Bronchial epithelial cell (primary cell): ENCODE measurements around the gene AGBL4. TPM values are rescaled to one million over a fixed set of nuclear protein-coding genes. Genes with fewer than 3 reads are reported as not detected.

Source experiments
- DNase-seq: peaks from one replicate; pipeline ENCODE4 v3.0.0-alpha.2; 2010; ENCODE audit warnings: low read depth
- FAIRE-seq: peaks from 2 replicates; lab custom pipeline; 2011; peaks lifted over from hg19 to GRCh38; lab: Jason Lieb, UNC
- H3K27me3 ChIP-seq: 2 replicates; pipeline ENCODE4 v1.5.1; 2011; ENCODE audit warnings: low read length; ENCODE audit not compliant: control insufficient read depth, insufficient read depth
- H3K36me3 ChIP-seq: 2 replicates; pipeline ENCODE4 v1.5.1; 2011; ENCODE audit warnings: low read length; ENCODE audit not compliant: control insufficient read depth, insufficient read depth
- H3K4me3 ChIP-seq: 2 replicates; pipeline ENCODE4 v1.5.1; 2011; ENCODE audit warnings: mild to moderate bottlenecking, low read depth, low read length, control low read depth
- total RNA-seq: library from RNA; depleted of rRNA; stranded (reverse); fragments of >200 nt; gene quantifications from 2 replicates; pipeline ENCODE4 v1.2.1, GENCODE V29; 2014
- TF ChIP-seq, protein P1 (sequence below): IDR thresholded peaks from 2 replicates; pipeline ENCODE4 v1.5.1; 2011; ENCODE audit warnings: mild to moderate bottlenecking, moderate library complexity, low read length, control low read depth, inconsistent platforms; ENCODE audit not compliant: insufficient read depth, severe bottlenecking

Gene AGBL4
- total RNA-seq, 1 donor from 2014 or later: not detected

DNA sequence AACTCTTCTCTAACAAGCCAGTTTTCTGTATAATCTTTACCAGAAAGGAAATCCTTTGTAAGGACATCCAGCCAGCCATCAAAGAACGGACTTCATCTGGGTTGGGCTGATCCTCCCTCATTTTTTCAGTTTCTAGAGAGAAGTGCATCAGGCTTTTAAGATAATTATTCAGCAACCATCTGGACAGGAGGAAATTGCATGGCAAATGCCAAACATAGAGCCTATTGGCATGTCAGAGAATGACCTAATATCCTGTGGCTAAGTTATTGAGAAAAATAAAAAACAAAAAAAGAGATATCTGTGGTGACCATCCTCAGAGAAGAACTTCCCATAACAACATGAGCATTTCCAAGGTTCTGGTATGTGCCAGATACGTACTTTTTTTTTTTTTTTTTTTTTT is 1172.1 kb downstream of the AGBL4 start:
- Histone ChIP-seq H3K4me3 (no peak overlapping the region), H3K27me3 (no peaks in the 10 kb centered on the region), H3K36me3 (no peaks in the 10 kb centered on the region)
- no peak for DNase-seq
- FAIRE-seq: no peak
- TF ChIP-seq, protein P1, sequence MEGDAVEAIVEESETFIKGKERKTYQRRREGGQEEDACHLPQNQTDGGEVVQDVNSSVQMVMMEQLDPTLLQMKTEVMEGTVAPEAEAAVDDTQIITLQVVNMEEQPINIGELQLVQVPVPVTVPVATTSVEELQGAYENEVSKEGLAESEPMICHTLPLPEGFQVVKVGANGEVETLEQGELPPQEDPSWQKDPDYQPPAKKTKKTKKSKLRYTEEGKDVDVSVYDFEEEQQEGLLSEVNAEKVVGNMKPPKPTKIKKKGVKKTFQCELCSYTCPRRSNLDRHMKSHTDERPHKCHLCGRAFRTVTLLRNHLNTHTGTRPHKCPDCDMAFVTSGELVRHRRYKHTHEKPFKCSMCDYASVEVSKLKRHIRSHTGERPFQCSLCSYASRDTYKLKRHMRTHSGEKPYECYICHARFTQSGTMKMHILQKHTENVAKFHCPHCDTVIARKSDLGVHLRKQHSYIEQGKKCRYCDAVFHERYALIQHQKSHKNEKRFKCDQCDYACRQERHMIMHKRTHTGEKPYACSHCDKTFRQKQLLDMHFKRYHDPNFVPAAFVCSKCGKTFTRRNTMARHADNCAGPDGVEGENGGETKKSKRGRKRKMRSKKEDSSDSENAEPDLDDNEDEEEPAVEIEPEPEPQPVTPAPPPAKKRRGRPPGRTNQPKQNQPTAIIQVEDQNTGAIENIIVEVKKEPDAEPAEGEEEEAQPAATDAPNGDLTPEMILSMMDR: no peak

- no peak overlapping the region for H3K4me3 ChIP-seq
- FAIRE-seq (no peak), DNase-seq (no peak)
- H3K36me3 ChIP-seq: no peaks in the 10 kb centered on the region
- H3K27me3 ChIP-seq: no peaks in the 10 kb centered on the region
- TF ChIP-seq, protein P1: no peak
Measured at GRCh38 chr1:48848035-48848434, 1175.7 kb downstream of the AGBL4 start.

GRCh38 chr1:48846441-48846840 is 1177.3 kb downstream of the AGBL4 start:
- FAIRE-seq (no peak), DNase-seq (no peak)
- Histone ChIP-seq H3K36me3 (no peaks in the 10 kb centered on the region), H3K4me3 (no peak overlapping the region), H3K27me3 (no peaks in the 10 kb centered on the region)
- TF ChIP-seq, protein P1: no peak

GRCh38 chr1:48844187-48844586 is 1179.6 kb downstream of the AGBL4 start:
- no peaks in the 10 kb centered on the region for H3K27me3 ChIP-seq
- no peak overlapping the region for H3K4me3 ChIP-seq
- DNase-seq (no peak), FAIRE-seq (no peak)
- TF ChIP-seq, protein P1: no peak
- H3K36me3 ChIP-seq: no peaks in the 10 kb centered on the region

DNA sequence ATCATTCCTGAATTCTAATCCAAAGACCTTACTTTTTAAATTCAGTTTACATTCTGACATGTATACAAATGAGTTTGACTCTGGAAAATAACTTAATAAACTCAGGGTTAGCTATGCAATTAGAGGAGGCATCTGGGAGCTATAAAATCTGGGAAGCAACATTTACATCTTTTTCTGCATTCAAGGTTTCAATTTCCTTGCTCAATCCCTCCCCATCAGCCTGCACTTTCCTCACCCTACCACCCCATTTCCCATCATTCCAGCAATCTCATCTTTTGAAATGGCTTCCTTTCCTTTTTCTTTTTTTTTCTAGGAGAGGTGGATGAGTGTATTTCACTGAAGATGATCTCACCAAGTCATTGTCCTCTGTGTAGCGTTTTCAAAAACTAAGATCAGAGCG is 1181.8 kb downstream of the AGBL4 start:
- Histone ChIP-seq H3K36me3 (no peaks in the 10 kb centered on the region), H3K27me3 (no peaks in the 10 kb centered on the region), H3K4me3 (no peak overlapping the region)
- DNase-seq (no peak), FAIRE-seq (no peak)
- TF ChIP-seq, protein P1: no peak

GRCh38 chr1:48841461-48841860 is 1182.3 kb downstream of the AGBL4 start:
- Histone ChIP-seq H3K4me3 (no peak overlapping the region), H3K36me3 (no peaks in the 10 kb centered on the region), H3K27me3 (no peaks in the 10 kb centered on the region)
- FAIRE-seq: no peak
- TF ChIP-seq, protein P1: no peak
- DNase-seq: no peak
